ENCODE data around the gene SMIM7.
A peak's percentile ranks its signal among the peaks of the same experiment; 100 is the strongest.
"Not testable (repeated sequence)": the region's sequence is repeated elsewhere in the genome, so short reads cannot be mapped to it uniquely, and the experiment has no call there.

Gene SMIM7
- 25.9 to 26.1 reads per million in 2 donors for total RNA-seq

DNA sequence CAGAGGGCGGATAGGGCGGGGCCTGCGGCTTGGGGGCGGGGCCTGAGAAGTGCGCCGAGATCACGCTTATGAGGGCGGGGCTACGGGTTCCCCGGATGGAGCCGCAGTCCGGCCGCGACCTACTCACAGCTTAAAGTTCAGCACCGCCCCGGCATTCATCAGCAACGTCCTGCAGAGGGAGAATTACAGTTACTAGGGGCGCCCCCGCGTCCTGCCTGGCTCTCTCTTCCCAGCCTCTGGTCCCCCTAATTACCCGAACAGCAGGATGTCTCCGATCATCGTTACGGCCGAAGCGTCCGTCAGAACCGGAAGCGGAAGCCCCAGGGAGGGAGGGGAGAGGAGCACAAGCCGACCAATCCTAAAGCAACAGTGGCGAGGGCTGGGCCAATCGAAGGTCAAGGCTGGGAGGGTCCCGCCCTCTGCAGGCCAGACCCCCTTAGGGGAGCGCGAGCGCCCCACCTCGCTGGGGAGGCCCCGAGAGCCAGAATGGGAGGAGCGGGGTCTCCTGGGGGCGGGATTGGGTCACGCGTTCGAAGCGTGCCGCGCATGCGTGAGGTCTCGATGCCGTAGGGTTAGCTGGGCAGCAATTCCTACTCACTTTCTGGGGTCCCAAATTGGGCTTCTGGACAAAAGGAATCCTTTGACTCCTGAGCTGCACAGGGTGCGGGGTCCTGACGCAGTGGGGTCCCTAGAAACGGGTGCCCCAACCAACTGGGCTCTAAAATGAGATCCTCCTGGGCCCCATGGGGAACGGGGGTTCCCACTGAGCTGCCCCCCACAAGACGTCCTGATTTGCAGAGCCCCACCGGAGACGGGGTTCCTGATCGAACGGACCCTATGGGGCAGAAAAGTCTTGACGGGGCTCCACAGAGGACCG lies at the start of gene SMIM7:
Gene SMIM7, minus strand, starts transcription at position 313 of the 877 bp plus-strand sequence. Its CDS starts 34 bp downstream, at position 279.
- DNase-seq, result peak; percentile 94

- DNase-seq, result no peak
Measured at GRCh38 chr19:16703677-16704076, 43.7 kb upstream of the SMIM7 start.

DNA sequence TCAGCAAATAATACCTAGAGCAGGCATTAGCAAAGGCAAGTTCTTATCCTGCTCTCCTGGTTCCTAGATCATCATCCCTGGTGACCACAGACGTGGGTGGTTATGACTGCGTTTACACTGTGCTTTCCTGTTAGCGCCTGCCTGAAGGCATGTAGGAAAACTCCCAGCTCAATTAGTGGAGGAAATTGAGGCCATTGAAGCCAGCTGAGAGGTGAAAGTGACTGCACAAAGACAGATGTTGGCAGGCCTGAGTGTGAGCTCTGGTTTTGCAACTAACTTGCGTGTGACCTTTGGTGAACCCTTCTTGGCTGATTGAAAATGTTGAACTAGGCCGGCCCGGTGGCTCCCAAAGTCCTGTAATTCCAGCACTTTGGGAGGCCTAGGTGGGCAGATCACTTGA lies 42.2 kb upstream of the SMIM7 start:
- no peak for DNase-seq

- no peak for DNase-seq
Measured at GRCh38 chr19:16698914-16699313, 39.0 kb upstream of the SMIM7 start.

GRCh38 chr19:16688084-16688483 lies 28.1 kb upstream of the SMIM7 start:
- no peak for DNase-seq

DNA sequence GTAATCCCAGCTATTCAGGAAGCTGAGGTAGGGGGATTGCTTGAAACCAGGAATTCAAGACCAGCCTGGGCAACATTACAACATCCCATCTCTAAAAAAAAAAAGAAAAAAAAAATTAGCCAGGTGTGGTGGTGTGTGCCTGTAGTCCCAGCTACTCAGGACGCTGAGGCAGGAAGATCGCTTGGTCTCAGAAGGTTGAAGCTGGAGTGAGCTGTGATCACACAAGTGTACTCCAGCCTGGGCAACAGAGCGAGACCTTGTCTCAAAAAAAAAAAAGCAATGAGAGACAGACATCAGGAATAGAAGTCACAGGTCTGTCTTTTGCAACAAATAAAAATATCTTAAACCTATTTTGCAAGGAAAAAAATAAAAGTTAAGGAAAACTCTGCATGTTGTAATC lies 24.3 kb upstream of the SMIM7 start:
- DNase-seq, result no peak

DNA sequence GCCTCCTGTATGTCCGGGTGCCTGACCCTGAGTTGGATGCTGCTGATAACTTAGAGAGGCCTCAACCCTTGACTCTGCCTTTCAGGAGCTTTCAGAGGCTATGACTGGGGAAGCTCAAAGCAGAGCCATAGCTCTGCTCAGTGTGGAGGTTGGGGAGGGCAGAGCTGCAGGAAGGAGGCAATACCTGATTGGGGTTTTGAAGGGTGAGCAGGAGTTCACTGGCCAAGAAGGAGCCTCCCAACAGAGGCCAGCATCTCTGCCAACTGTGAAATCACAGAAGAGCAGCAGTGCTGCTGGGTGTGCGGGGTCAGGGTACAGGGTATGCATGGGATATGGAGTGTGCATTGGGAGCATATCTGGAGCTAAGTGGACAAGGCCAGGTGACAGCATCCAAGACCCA lies 22.6 kb upstream of the SMIM7 start:
- DNase-seq, result no peak

GRCh38 chr19:16679811-16680210 lies 19.9 kb upstream of the SMIM7 start:
- no peak for DNase-seq

DNA sequence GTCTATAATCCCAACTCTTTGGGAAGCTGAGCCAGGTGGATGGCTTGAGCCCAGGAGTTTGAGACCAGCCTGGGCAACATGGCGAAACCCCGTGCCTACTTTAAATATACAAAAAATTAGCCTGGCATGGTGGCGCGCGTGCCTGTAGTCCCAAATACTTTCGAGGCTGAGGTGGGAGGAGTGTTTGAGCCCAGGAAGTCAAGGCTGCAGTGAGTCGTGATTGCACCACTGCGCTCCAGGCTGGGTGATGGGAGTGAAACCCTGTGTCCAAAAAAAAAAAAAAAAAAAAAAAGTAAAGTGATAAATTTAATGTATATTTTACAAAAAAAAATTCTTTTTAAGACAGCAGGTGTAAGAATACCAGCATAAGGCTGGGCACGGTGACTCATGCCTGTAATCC lies 18.6 kb upstream of the SMIM7 start:
- no peak for DNase-seq

DNA sequence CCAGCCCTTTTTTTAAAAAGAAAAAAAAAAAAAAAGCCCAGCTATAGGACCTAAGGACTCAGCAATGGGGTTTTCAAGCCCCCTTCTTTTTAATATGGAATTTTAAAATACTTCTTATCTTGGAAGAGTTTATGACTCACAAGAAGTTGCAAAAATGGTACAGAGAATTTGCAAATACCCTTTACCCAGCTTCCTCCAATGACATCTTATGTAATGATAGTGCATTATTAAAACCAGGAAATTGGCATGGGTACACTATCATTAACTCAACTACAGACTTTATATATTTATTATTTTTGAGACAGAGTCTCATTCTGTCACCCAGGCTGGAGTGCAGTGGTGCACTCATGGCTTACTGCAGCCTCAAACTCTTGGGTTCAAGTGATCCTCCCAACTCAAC lies 17.1 kb upstream of the SMIM7 start:
- DNase-seq, result no peak

DNA sequence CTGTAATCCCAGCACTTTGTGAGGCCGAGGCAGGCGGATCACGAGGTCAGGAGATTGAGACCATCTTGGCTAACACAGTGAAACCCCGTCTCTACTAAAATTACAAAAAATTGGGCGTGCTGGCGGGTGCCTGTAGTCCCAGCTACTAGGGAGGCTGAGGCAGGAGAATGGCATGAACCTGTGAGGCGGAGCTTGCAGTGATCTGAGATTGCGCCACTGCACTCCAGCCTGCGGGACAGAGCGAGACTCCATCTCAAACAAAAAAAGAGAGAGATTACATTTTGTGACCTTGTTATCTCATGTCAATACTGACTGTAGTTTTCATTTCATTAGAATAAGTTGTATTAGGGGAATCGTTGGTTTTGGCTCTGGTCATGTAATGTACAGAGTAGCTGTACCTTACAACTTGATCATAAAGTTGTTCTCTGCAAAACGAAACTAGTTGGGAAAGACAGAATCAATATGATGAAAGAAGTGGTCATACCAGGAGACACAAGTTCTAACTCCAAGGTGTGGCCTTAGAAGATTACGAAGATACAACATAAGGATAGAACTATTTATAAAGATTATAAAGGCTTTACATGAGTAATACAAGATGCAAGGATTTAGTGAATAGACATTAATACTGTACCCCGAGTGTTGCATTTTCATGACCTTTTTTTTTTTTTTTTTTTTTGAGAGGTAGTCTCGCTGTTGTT lies 16.3 kb upstream of the SMIM7 start:
- DNase-seq, result no peak

DNA sequence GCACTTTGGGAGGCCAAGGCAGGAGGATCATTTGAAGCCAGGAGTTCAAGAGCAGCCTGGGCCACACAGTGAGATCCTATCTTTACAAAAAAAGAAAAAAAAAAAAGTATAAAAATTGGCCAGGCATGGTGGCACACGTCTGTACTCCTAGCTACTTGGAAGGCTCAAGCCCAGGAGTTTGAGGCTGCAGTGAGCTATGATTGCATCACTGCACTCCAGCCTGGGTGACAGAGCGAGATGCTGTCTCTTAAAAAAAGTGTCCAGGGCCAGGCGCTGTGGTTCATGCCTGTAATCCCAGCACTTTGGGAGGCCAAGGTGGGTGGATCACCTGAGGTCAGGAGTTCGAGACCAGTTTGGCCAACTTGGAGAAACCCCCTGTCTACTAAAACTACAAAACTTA lies 13.9 kb upstream of the SMIM7 start:
- DNase-seq, result not testable (repeated sequence)

- DNase-seq, result no peak
Measured at GRCh38 chr19:16673231-16673630, 13.3 kb upstream of the SMIM7 start.

DNA sequence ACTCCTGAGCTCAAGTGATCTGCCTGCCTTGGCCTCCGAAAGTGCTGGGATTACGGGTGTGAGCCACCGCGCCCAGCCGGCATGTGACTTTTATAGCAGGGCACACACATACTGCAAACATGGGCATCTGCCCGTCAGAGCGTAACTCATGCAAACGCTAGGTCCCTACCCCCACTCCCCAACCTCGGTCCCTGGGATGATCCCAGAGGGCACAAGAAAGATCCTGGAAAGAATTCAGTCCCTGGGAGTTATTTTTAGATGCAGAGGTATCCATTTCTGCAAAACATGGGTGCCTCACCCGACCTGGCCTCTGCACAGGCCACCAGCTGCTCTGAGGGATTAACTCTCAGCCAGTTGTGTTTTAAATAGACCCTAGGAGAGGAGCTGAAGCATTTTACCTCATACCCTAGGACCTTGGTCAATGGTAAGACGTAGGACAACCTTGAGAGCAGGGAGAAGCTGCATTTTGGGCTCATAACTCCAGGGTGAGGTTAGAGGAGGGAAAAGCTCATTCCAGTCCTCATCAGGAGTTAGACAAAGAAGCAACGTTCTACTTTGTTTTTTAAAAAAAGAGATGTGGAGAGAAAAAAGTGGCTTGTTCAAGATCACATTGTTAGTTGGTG lies 11.8 kb upstream of the SMIM7 start:
- DNase-seq, result no peak

- no peak for DNase-seq
Measured at GRCh38 chr19:16670291-16670690, 10.3 kb upstream of the SMIM7 start.

- DNase-seq, result not testable (repeated sequence)
Measured at GRCh38 chr19:16668702-16669101, 8.8 kb upstream of the SMIM7 start.

DNA sequence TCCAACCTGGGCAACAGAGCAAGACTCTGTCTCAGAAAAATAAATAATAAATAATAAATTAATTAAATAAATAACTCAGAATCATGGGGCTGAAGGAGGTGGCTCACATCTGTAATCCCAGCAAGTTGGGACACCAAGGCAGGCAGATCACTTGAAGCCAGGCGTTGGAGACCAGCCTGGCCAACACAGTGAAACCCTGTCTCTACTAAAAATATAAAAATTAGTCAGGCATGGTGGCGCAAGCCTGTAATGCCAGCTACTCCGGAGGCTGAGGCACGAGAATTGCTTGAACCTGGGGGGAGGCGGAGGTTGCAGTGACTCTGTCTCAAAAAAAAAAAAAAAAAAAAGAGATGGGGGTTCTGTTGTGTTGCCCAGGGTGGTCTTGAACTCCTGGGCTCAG lies 8.2 kb upstream of the SMIM7 start:
- DNase-seq, result no peak

DNA sequence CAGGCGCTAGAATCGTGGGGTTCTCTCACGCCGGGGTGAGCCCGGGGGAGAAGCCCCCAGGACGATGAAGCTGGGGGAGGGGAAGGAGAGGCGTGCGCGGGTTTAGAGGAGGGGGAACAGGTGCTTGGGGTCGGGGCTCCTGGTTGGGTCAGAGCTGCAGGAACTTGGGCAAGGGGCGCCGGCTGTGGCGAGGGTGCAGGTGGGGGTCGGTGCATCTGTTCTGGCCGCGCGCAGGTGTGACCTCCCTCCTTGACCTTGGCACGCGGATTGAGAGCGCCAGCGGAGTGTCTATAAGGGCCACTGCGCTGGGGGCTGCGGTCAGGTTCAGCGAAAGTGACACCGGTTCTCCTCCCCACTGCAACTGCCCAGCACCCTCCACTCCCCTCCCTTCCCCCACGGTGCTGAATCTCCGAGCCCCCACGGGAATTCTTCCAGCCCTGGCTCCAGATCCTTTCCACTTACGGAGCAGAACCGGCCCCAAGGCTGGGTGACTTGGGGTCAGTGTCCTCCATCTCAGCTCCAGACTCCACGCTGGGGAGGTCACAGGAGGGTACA lies 1.6 kb upstream of the SMIM7 start:
- DNase-seq, result peak; percentile 5

GRCh38 chr19:16660763-16661479 lies 977 bp upstream of the SMIM7 start, which contains the start of gene TMEM38A:
TMEM38A (plus strand) TSS chr19:16661139; CDS start chr19:16661218, 79 bp downstream.
- peak; percentile 38 for DNase-seq

DNA sequence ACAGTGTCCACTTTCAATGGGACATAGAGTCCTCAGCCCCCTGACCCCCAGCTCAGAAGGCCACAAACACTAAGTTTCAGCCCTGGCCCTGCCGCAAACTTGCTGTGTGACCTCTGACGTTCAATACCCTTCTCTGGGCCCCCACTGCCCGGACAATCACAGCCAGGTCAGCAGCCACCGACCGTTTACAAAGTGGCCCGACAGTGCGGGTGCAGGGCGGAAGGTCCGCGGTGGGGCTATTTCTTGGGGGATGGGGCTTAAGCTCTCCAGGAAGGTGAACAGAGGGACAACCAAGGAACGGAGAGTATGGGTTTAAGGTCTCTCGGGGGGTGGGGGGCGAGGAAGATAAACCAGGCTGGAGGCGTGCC lies 496 bp downstream of the SMIM7 start:
- no peak for DNase-seq

- no peak for DNase-seq
Measured at GRCh38 chr19:16657384-16657783, 2.6 kb downstream of the SMIM7 start.

GRCh38 chr19:16655727-16656126 lies 4.2 kb downstream of the SMIM7 start:
- DNase-seq, result no peak

DNA sequence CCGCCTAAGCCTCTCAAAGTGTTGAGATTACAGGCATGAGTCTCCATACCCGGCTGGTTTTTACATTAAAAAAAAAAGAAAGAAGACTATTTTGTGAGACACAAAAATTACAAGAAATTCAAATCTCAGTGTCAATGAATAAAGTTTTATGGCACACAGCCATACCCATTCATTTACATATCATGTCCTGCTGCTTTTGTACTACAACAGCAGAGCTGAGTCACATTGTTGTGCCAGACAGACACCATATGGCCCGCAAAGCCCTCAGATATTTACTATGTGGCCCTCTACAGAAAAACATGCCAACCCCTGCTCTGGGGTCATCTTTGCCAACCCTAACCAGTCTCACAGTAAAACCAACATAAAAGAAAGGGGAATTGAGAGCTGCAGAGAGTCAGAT lies 5.3 kb downstream of the SMIM7 start:
- no peak for DNase-seq

Measured in T-helper 9 cell (primary cell).